ENCODE results near the gene STRN. TPM values are rescaled to one million over a fixed set of nuclear protein-coding genes. Genes with fewer than 3 reads are reported as not detected.

The STRN gene
- total RNA-seq, 1 donor from 2014 or later = 26.2 TPM

- no peak for DNase-seq (ENCODE audit: low spot score)
Observed at GRCh38 chr2:36798724-36799123, 167.6 kb downstream of the STRN start.

- no peak for DNase-seq (ENCODE audit: low spot score)
Observed at GRCh38 chr2:36797324-36798070, 168.8 kb downstream of the STRN start.

Other genes with a start within 250 kb of the STRN start
- 22.4 TPM for gene HEATR5B, start 117.8 kb upstream of the STRN start, total RNA-seq
- gene GPATCH11, start 118.0 kb upstream of the STRN start, total RNA-seq = 16.2 TPM
- 56.2 TPM for gene EIF2AK2, start 190.4 kb upstream of the STRN start, total RNA-seq
- gene SULT6B1, start 222.1 kb upstream of the STRN start, total RNA-seq = not detected
- 40.2 TPM for gene CEBPZOS, start 230.0 kb upstream of the STRN start, total RNA-seq